ENCODE results near the gene FAM20C. TPM values are rescaled to one million over a fixed set of nuclear protein-coding genes. Genes with fewer than 3 reads are reported as not detected.

Gene FAM20C
- total RNA-seq, 1 donor from 2014 or later: 1.0 TPM

- no peak for DNase-seq
- Mint-ChIP-seq H3K36me3 (ENCODE audit: low read depth) (no peaks in the 10 kb centered on the region), H3K4me1 (no peaks in the 10 kb centered on the region), H3K9me3 (no peaks in the 10 kb centered on the region), H3K27me3 (peaks cover 18% of the 10 kb centered on the region), H3K4me3 (no peak overlapping the region), H3K27ac (no peak overlapping the region)
- intact Hi-C loops (cut with micrococcal nuclease): no loop called here
These were observed 4.2 kb upstream of the FAM20C start for GRCh38 chr7:188174-188573.

GRCh38 chr7:188727-189500, 3.5 kb upstream of the FAM20C start:
- H3K27me3 Mint-ChIP-seq: peaks cover 21% of the 10 kb centered on the region
- H3K27ac Mint-ChIP-seq: no peak overlapping the region
- H3K9me3 Mint-ChIP-seq: no peaks in the 10 kb centered on the region
- H3K36me3 Mint-ChIP-seq (ENCODE audit: low read depth): no peaks in the 10 kb centered on the region
- intact Hi-C loops (cut with micrococcal nuclease): no loop called here
- H3K4me1 Mint-ChIP-seq: no peaks in the 10 kb centered on the region
- no peak for DNase-seq
- H3K4me3 Mint-ChIP-seq: no peak overlapping the region

- Mint-ChIP-seq H3K27ac (no peak overlapping the region), H3K9me3 (no peaks in the 10 kb centered on the region), H3K4me3 (no peak overlapping the region), H3K4me1 (no peaks in the 10 kb centered on the region), H3K27me3 (peaks cover 25% of the 10 kb centered on the region), H3K36me3 (ENCODE audit: low read depth) (no peaks in the 10 kb centered on the region)
- no peak for DNase-seq
- intact Hi-C loops (cut with micrococcal nuclease): no loop called here
These were observed 2.7 kb upstream of the FAM20C start for GRCh38 chr7:189719-190118.

- no peak for DNase-seq
- Mint-ChIP-seq H3K4me3 (no peak overlapping the region), H3K27ac (no peak overlapping the region), H3K36me3 (ENCODE audit: low read depth) (no peaks in the 10 kb centered on the region), H3K9me3 (no peaks in the 10 kb centered on the region), H3K27me3 (peaks cover 28% of the 10 kb centered on the region), H3K4me1 (no peaks in the 10 kb centered on the region)
- intact Hi-C loops (cut with micrococcal nuclease): no loop called here
These were observed 2.2 kb upstream of the FAM20C start for GRCh38 chr7:190196-190595.

- no peak overlapping the region for H3K27ac Mint-ChIP-seq
- intact Hi-C loops (cut with micrococcal nuclease): no loop called here
- H3K4me1 Mint-ChIP-seq: no peaks in the 10 kb centered on the region
- H3K9me3 Mint-ChIP-seq: no peaks in the 10 kb centered on the region
- no peaks in the 10 kb centered on the region for H3K36me3 Mint-ChIP-seq (ENCODE audit: low read depth)
- DNase-seq: no peak
- peaks cover 36% of the 10 kb centered on the region for H3K27me3 Mint-ChIP-seq
- peak overlapping the region; percentile 56 for H3K4me3 Mint-ChIP-seq
These were observed 1.0 kb upstream of the FAM20C start for GRCh38 chr7:191105-191980.

GRCh38 chr7:192701-193480, 520 bp downstream of the FAM20C start:
- H3K36me3 Mint-ChIP-seq (ENCODE audit: low read depth): no peaks in the 10 kb centered on the region
- H3K9me3 Mint-ChIP-seq: no peaks in the 10 kb centered on the region
- no peaks in the 10 kb centered on the region for H3K4me1 Mint-ChIP-seq
- DNase-seq: no peak
- H3K4me3 Mint-ChIP-seq: no peak overlapping the region
- no peak overlapping the region for H3K27ac Mint-ChIP-seq
- intact Hi-C loops (cut with micrococcal nuclease): no loop called here
- H3K27me3 Mint-ChIP-seq: peaks cover 36% of the 10 kb centered on the region

- DNase-seq: no peak
- no peak overlapping the region for H3K4me3 Mint-ChIP-seq
- H3K4me1 Mint-ChIP-seq: no peaks in the 10 kb centered on the region
- H3K9me3 Mint-ChIP-seq: no peaks in the 10 kb centered on the region
- H3K27me3 Mint-ChIP-seq: peaks cover 36% of the 10 kb centered on the region
- no peaks in the 10 kb centered on the region for H3K36me3 Mint-ChIP-seq (ENCODE audit: low read depth)
- intact Hi-C loops (cut with micrococcal nuclease): no loop called here
- H3K27ac Mint-ChIP-seq: no peak overlapping the region
These were observed 1.3 kb downstream of the FAM20C start for GRCh38 chr7:193481-194251.

GRCh38 chr7:194252-195009, 2.1 kb downstream of the FAM20C start:
- intact Hi-C loops (cut with micrococcal nuclease): no loop called here
- H3K27me3 Mint-ChIP-seq: peaks cover 34% of the 10 kb centered on the region
- H3K27ac Mint-ChIP-seq: no peak overlapping the region
- no peaks in the 10 kb centered on the region for H3K4me1 Mint-ChIP-seq
- no peaks in the 10 kb centered on the region for H3K9me3 Mint-ChIP-seq
- H3K36me3 Mint-ChIP-seq (ENCODE audit: low read depth): no peaks in the 10 kb centered on the region
- H3K4me3 Mint-ChIP-seq: no peak overlapping the region
- no peak for DNase-seq

GRCh38 chr7:195010-195829, 2.8 kb downstream of the FAM20C start:
- no peak for DNase-seq
- intact Hi-C loops (cut with micrococcal nuclease): no loop called here
- Mint-ChIP-seq H3K27me3 (peaks cover 28% of the 10 kb centered on the region), H3K27ac (no peak overlapping the region), H3K4me3 (no peak overlapping the region), H3K36me3 (ENCODE audit: low read depth) (no peaks in the 10 kb centered on the region), H3K9me3 (no peaks in the 10 kb centered on the region), H3K4me1 (no peaks in the 10 kb centered on the region)

GRCh38 chr7:195830-196128, 3.4 kb downstream of the FAM20C start:
- DNase-seq: no peak
- Mint-ChIP-seq H3K9me3 (no peaks in the 10 kb centered on the region), H3K36me3 (ENCODE audit: low read depth) (no peaks in the 10 kb centered on the region), H3K27ac (no peak overlapping the region), H3K4me1 (no peaks in the 10 kb centered on the region), H3K27me3 (peaks cover 26% of the 10 kb centered on the region), H3K4me3 (no peak overlapping the region)
- intact Hi-C loops (cut with micrococcal nuclease): no loop called here

GRCh38 chr7:196283-196682, 3.9 kb downstream of the FAM20C start:
- Mint-ChIP-seq H3K36me3 (ENCODE audit: low read depth) (no peaks in the 10 kb centered on the region), H3K27me3 (peaks cover 22% of the 10 kb centered on the region), H3K9me3 (no peaks in the 10 kb centered on the region), H3K4me1 (no peaks in the 10 kb centered on the region), H3K27ac (no peak overlapping the region), H3K4me3 (no peak overlapping the region)
- intact Hi-C loops (cut with micrococcal nuclease): no loop called here
- DNase-seq: no peak

GRCh38 chr7:196778-197321, 4.5 kb downstream of the FAM20C start:
- DNase-seq: no peak
- no peaks in the 10 kb centered on the region for H3K9me3 Mint-ChIP-seq
- no peak overlapping the region for H3K27ac Mint-ChIP-seq
- peaks cover 18% of the 10 kb centered on the region for H3K27me3 Mint-ChIP-seq
- intact Hi-C loops (cut with micrococcal nuclease): no loop called here
- no peaks in the 10 kb centered on the region for H3K4me1 Mint-ChIP-seq
- H3K4me3 Mint-ChIP-seq: no peak overlapping the region
- H3K36me3 Mint-ChIP-seq (ENCODE audit: low read depth): no peaks in the 10 kb centered on the region
